NB4 (cell line): Measurements from ENCODE around the gene CROCC2.

Source experiments
- MYC ChIP-seq: IDR thresholded peaks from 2 replicates; pipeline ENCODE4 v1.6.1; 2011; ENCODE audit warnings: low read depth, low read length
- POLR2A ChIP-seq: IDR thresholded peaks from 2 replicates; pipeline ENCODE4 v1.6.1; 2011; ENCODE audit warnings: mild to moderate bottlenecking; ENCODE audit not compliant: insufficient read length; ENCODE audit errors: extremely low read depth
- TF ChIP-seq, protein P1 (sequence below): IDR thresholded peaks from one replicate; pipeline ENCODE4 v1.5.1; 2012; ENCODE audit warnings: low read depth, low read length
- TF ChIP-seq, protein P2 (sequence below): IDR thresholded peaks from 2 replicates; pipeline ENCODE4 v1.6.1; 2011; ENCODE audit warnings: low read depth, low read length

DNA sequence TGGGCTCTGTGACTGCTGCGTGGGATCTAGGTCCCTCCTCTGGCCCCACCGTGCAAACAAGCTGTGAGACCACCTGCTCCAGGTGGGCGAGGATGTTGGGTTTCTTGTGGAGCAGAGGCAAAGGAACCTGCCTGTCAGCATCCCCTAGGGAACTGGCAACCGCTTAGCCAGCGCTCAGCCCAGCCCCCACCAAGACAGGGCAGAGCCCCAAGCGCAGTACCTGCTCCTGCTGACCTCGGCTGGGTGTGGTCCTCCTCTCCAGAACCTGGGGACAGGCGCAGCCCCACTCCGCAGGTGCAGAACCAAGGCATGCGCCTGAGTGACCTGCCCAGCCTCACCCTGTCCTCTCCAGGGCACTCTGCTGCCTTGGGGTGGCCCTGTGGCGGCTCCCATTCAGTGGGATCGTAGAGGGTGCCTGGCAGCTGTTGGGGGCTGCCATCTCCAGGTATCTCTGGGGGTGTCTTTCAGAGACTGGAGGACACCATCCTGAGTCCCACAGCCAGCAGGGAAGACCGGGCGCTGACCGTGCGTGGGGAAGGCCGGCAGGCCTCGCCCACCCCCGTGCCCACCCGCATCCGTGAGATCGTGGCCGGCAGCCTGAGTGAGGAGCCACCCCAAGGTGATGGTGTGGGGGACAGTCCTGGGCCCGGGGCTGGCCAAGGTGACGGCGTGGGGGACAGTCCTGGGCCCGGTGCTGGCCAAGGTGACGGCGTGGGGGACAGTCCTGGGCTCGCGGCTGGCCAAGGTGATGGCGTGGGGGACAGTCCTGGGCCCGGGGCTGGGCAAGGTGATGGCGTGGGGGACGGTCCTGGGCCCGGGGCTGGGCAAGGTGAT lies 12.3 kb downstream of the CROCC2 start:
- TF ChIP-seq, protein P1, sequence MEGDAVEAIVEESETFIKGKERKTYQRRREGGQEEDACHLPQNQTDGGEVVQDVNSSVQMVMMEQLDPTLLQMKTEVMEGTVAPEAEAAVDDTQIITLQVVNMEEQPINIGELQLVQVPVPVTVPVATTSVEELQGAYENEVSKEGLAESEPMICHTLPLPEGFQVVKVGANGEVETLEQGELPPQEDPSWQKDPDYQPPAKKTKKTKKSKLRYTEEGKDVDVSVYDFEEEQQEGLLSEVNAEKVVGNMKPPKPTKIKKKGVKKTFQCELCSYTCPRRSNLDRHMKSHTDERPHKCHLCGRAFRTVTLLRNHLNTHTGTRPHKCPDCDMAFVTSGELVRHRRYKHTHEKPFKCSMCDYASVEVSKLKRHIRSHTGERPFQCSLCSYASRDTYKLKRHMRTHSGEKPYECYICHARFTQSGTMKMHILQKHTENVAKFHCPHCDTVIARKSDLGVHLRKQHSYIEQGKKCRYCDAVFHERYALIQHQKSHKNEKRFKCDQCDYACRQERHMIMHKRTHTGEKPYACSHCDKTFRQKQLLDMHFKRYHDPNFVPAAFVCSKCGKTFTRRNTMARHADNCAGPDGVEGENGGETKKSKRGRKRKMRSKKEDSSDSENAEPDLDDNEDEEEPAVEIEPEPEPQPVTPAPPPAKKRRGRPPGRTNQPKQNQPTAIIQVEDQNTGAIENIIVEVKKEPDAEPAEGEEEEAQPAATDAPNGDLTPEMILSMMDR = no peak
- no peak for TF ChIP-seq POLR2A
- TF ChIP-seq, protein P2, sequence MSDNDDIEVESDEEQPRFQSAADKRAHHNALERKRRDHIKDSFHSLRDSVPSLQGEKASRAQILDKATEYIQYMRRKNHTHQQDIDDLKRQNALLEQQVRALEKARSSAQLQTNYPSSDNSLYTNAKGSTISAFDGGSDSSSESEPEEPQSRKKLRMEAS = no peak
- TF ChIP-seq MYC = no peak
